AG10803 (cell line): ENCODE measurements around the gene DRAXIN.
"Not testable (repeated sequence)": the region's sequence is repeated elsewhere in the genome, so short reads cannot be mapped to it uniquely, and the experiment has no call there.

Source experiments
- DNase-seq: peaks from one replicate; pipeline ENCODE4 v3.0.0; 2010; ENCODE audit warnings: low read depth
- H3K4me3 ChIP-seq: 2 replicates; pipeline ENCODE4 v1.5.1; 2011; ENCODE audit warnings: mild to moderate bottlenecking, low read length, control low read depth
- TF ChIP-seq, protein P1 (sequence below): conservative IDR thresholded peaks from 2 replicates; pipeline ENCODE4 v1.5.1; 2011; ENCODE audit warnings: mild to moderate bottlenecking, low read length, control low read depth, inconsistent platforms

The DRAXIN gene, protein sequence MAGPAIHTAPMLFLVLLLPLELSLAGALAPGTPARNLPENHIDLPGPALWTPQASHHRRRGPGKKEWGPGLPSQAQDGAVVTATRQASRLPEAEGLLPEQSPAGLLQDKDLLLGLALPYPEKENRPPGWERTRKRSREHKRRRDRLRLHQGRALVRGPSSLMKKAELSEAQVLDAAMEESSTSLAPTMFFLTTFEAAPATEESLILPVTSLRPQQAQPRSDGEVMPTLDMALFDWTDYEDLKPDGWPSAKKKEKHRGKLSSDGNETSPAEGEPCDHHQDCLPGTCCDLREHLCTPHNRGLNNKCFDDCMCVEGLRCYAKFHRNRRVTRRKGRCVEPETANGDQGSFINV

DNA sequence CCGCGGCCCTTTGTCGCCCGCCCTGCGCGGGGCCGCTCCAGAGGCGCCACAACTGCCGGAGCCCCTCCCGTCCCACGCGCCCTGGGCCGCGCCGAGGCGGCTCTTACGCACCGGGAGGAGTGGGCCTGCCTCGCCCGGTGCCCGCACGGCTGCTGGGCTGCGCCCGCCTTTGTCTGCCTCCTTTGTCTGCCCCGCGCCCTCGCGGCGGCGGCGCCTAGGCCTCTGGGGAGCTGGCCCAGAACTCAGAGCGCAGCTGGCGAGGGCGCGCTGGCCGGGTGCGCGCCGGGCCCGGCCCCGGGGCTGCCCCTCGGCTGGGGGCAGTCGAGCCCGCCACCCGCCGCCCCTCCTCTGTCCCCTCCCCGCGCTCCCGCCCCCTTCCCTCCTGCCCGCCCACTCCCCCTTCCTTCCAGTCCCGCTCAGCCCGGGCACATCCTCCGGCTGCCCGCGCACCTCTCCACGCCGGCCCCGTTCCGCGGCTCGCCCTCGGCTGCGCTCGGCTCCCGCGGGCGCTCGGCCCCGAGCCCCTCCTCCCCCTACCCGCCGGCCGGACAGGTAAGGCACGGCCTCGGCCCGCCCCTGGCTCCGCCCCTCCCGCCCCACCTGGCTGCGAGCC is at the start of gene DRAXIN:
TSS of gene DRAXIN (plus strand) at position 409 of the 613 bp plus-strand sequence. CDS start 14,549 bp downstream, outside the sequence.
- TF ChIP-seq, protein P1, sequence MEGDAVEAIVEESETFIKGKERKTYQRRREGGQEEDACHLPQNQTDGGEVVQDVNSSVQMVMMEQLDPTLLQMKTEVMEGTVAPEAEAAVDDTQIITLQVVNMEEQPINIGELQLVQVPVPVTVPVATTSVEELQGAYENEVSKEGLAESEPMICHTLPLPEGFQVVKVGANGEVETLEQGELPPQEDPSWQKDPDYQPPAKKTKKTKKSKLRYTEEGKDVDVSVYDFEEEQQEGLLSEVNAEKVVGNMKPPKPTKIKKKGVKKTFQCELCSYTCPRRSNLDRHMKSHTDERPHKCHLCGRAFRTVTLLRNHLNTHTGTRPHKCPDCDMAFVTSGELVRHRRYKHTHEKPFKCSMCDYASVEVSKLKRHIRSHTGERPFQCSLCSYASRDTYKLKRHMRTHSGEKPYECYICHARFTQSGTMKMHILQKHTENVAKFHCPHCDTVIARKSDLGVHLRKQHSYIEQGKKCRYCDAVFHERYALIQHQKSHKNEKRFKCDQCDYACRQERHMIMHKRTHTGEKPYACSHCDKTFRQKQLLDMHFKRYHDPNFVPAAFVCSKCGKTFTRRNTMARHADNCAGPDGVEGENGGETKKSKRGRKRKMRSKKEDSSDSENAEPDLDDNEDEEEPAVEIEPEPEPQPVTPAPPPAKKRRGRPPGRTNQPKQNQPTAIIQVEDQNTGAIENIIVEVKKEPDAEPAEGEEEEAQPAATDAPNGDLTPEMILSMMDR: no peak
- no peak for DNase-seq
- no peak within 1 kb of the TSS for H3K4me3 ChIP-seq

GRCh38 chr1:11641776-11642305 is 49.7 kb upstream of the DRAXIN start:
- no peak overlapping the region for H3K4me3 ChIP-seq
- TF ChIP-seq, protein P1: no peak
- DNase-seq: no peak

- TF ChIP-seq, protein P1: peak; percentile 99
- peak; percentile 57 for DNase-seq
- not testable (repeated sequence) for H3K4me3 ChIP-seq
Measured at GRCh38 chr1:11642418-11643017, 49.0 kb upstream of the DRAXIN start.

DNA sequence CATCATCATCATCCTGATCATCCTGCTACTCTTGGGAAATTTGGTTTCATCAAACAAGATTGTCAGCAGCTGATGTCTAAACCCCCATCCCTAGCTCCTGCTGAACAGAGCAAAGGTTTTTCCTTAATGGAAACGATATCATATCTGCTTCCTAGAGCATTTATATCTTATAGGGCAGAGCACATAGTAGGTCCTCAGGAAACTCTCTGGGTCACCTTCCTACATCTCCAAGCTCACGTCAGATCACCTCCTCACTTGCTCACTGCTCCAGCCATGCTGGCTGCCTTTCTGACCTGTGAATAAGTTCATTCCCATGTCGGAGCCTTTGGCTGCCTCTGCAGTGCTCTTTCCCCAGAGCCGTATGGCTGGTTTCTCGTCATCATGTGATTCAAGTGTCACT is 47.7 kb upstream of the DRAXIN start:
- H3K4me3 ChIP-seq: no peak overlapping the region
- DNase-seq: no peak
- TF ChIP-seq, protein P1: no peak

GRCh38 chr1:11645270-11645669 is 46.2 kb upstream of the DRAXIN start:
- TF ChIP-seq, protein P1: no peak
- H3K4me3 ChIP-seq: no peak overlapping the region
- no peak for DNase-seq

GRCh38 chr1:11645670-11646265 is 45.7 kb upstream of the DRAXIN start:
- TF ChIP-seq, protein P1: peak; percentile 80
- peak; percentile 65 for DNase-seq
- H3K4me3 ChIP-seq: no peak overlapping the region
